GM19035 (cell line): ENCODE data around the gene CPXM2.

ENCODE experiments used
- ATAC-seq: cut with Tn5 transposase; IDR thresholded peaks from one replicate; pipeline ENCODE4 v1.9.1; 2021; ENCODE audit not compliant: unreplicated experiment

CPXM2 gene

DNA sequence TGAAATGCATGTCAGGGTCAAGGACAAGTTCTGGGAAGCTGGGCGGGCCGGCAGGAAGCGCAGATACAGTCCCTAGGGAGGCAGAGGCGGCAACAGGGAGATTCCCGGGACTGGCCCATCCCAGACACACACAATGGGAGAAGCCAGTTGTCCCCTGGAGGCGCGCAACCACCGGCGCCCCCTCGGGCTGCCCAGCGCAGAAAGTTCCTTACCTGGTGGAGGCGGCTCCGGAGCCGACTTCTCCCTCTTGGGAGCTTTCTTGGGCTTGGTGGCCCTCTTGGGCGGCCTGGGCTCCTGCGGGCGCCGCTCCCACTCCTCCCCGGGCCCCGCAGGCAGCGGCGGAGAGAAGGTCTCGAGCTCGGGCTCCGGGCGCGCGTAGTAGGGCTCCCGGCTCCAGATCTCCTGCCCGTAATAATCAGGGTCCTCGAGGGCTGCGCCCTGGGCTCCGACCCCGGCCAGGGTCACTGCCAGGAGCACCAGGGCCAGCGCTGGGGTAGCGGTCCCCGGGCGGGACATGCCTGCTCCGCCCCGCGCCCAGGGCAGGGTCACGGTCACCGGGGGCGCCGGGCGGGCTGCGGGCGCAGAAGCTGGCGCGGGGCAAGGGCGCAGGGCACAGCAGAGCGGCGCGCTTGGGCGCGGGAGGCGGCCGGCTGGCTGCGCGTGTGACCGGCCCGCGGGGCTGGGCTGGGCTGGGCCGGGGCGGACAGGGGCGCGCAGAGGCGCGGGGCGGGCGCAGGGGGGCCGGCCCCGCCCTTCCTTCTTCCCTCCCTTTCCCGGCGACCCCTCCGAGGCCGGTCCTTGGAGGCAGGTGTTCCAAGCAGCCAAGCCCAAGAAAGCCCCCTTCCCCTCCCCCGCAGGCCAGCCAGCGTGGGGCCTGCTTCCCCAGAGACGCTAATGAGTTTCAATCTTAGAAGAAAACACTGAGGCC, at the start of gene CPXM2:
CPXM2 (minus strand) TSS at position 664 of the 928 bp plus-strand sequence; CDS start at position 516, 148 bp downstream.
- no peak for ATAC-seq

- no peak for ATAC-seq
Measured at GRCh38 chr10:123939591-123939990, 48.0 kb upstream of the CPXM2 start.

DNA sequence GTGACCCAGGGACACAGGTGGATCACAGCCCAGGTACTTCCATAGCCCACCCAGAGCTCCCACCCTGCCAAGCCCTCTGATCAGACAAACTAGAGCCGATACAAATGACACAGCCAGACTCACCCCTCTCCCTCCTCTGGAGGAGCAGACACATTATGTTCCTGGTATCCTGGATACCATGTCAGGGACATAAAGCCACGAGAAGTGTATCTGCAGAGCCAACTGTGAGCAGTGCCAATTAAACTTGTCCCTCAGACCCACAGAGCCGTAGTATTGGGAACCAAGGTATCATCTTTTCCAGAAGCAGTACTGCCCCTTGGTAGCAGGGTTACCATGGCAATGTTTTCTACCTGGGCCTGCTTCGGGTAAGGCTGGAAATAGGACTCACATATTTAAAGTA, 47.3 kb upstream of the CPXM2 start:
- no peak for ATAC-seq

GRCh38 chr10:123936426-123936825, 44.8 kb upstream of the CPXM2 start:
- ATAC-seq = no peak

- no peak for ATAC-seq
Measured at GRCh38 chr10:123935680-123936079, 44.1 kb upstream of the CPXM2 start.

DNA sequence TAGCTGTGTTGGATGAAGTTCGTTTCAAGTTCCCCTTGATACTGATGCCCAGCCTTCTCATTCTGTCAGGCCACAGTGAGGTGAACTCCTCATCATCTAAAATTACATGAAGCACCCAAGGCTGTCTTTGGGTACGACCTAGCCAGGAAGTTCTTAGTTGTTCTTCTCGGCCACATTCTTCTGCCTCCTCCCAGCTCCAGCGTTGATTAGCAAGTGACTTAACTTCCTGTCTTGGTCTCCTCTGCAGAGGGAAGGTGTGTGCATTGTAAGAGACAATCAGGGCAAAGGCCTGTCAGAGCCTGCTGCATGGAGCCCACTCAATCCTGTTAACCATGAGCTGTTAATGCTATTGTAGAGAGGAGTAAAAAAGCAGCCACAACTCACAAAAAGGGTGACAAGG, 43.2 kb upstream of the CPXM2 start:
- ATAC-seq = no peak

DNA sequence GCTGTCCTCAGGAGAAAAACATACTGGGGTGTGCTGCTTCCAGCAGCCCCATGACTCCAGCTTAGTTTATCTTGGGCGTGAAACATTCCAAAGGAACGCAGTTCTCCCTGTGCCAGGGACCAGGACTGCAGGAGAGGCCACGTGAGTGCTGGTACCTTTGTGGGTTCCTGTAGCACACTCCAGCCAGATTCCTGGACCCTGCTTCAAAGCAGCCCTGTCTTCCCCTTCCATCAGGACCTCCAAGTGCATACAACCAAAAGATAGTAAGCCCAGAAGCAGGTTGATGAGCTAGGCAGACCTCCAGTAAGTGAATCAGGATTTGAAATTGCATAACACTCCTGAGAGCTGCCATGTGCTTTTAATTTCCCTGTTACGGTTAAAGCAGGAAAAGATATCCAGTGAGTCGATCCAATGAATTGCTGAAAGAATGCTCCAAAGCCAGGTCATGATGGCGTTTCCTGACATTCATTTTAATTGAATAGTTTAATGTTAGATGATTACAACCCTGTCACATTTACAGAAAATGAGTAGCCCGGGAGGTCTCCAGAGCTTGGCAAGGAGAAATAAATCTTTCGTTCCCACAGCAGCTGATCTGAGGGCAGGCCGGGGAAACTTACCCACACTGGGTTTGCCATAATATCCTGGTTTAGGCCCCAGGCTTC, 38.9 kb upstream of the CPXM2 start:
- no peak for ATAC-seq

DNA sequence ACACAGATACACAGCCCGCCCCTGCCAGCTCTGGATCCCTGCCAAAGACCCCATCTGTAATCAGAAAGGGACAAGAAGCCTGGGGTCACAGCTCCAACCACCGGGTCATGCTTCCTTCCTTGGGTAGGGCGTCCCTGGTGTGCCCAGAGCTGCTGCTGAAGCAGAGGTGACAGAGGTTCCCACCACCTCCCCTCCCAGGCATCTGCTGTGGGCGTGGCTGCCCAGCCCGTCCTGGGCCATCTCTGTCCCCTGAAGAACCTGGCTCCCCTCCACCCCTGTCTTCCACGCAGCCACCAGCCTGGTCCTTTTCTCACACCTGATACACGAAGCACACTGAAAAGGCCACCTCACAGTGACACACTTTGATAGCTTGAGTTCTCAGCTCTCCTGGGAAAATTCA, 38.2 kb upstream of the CPXM2 start:
- no peak for ATAC-seq

GRCh38 chr10:123928427-123928826, 36.8 kb upstream of the CPXM2 start:
- no peak for ATAC-seq

GRCh38 chr10:123926401-123927264, 35.0 kb upstream of the CPXM2 start:
- no peak for ATAC-seq

DNA sequence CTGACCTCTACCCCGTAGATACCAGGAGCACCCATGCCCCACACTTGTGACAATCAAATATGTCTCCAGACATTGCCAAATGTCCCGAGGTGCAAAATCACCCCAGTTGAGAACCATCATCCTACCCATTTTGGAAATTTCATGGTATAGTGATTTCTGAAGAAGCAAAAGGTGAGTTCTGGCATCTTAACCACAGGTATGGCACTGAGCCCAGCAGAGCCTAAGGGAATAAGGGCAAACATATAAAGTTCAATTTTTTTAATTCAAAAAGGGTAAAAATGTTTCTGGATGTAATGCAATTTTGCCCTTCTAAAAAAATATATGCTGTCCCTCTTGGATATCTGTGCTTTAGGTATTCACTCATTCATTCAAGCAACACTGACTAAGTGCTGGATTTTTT, 30.5 kb upstream of the CPXM2 start:
- ATAC-seq = no peak

DNA sequence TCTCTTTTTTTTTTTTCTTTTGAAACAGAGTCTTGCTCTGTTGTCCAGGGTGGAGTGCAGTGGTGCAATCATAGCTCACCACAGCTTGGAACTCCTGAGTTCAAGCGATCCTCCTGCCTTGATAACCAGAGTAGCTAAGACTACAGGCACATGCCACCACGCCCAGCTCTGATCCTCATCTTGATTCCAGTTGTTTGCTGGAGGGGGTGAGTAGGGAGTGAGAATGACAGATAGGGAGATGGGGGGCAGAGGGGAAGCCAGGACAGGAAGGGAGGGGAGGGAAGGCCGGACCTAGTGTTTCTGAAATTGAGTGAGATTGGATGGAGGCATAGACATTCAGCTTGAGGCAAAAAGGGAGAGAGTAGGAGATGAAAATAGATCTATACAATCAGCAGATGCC, 25.2 kb upstream of the CPXM2 start:
- no peak for ATAC-seq

DNA sequence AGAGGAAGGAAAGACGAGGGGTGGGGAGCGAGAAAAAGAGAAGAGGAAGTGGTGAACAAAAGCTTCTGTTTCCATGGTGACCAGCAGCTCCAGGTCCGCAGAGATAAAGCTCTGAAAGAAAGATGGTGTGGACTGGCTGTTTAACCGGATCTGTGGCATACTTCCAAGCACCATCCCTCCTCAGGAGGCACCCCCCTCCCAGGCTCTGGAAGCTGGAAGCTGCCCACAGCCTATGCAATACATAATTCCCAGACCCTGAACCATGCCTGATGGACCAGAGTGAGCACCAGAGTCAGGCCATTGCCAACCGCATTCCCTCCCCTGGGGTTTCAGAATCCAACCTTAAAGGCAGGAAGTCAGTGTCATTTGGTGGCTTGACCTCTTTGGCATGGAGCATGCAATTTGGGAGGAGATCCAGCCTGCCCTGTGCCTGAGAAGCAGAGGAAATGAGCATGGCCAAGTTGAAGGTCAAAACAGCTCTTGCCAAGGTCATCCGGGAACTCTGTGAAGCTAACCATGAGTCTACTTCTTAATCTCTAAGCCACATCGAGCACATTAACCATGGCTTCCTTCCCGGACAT, 22.2 kb upstream of the CPXM2 start:
- ATAC-seq = no peak

DNA sequence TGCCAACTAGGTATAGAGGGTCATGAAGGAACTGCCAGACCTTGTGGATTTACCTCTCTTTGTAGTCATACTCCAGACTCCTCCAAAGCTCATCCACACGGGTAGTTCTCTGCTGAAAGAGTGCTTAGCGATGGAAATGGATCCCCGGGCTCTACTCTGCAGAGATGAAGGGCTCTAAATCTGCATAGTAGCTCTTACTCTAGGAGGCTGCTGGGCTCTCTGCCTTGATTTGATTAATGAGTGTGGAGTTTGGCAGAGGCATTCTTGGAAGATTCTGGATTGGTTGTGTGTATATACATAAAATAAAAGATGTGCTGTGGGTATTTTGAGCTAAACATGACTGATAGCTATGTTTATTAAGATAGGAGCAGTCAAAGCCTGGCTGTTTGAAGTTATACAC, 21.3 kb upstream of the CPXM2 start:
- no peak for ATAC-seq

DNA sequence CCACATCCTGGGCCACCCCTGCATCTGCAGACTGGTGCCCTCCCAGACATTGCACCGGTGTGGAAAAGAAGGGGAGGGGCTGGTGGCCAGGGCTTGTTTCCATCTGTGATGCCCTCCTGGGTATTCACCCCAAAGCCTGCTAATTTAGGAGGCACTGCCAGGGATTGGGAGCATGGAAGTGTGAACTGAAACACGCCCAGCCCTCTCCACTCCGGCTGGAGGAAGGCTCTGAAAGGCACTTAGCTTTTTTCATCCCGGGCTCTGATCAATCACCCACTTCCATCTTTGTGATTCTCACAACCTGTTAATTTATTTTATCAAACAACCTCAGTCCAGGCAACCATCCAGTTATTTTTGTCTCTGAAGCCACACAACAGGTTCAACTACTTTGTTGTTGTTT, 20.9 kb upstream of the CPXM2 start:
- ATAC-seq = no peak

DNA sequence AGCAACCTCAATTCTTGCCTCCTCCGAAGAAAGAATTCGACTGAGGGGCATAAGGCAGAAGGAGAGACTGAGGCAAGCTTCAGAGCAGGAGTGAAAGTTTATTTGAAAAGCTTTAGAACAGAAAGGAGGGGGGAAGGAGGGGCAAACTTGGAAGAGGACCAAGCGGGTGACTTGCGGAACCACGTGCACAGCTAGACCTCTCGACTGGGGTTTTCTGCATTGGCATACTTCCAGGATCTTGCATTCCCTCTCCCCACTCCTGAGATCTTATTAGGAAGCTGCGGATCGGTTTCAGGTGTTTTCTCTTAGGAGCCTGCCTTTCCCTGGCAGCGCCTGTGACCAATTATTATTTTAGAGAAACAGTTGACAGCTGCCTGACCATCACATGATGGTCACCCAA, 20.3 kb upstream of the CPXM2 start:
- ATAC-seq = no peak

DNA sequence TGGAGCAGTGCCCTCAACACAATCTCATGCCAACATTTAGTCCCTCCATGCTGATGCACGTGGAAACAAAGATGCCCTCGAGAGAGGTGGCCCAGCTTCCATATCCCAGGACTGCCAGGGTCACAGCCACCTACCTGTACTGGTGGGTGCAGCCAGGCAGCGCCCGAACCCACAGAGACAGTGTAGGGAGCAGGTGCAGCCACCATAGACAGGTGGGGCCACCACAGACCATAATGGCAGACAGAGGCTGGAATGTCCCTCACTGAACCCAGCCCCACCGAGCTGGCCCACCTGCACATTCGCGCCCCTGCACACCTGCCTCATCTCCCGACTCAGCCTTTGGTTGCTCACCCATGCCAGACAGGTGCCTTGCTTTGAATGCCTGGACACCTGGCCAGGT, 18.3 kb upstream of the CPXM2 start:
- no peak for ATAC-seq

GRCh38 chr10:123909426-123909825, 17.8 kb upstream of the CPXM2 start:
- no peak for ATAC-seq

DNA sequence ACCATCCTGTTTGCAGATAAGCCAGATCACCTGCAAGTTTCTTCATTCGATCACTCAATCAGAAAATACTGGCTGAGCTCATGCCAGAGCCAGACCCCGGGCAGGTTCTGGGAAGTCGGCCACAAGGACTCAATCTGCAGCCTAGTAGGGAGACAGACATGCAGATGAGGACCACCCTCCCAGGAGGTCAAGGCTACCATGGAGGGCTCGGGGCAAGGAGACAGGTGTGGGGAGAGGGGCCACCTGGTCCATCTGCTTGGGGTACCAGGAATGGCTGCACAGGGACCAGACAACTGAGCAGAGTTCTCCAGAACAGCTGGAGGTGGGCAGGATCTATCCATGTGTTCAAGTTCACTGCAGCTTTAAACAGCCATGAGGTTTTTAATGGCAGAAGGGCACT, 16.8 kb upstream of the CPXM2 start:
- no peak for ATAC-seq

- ATAC-seq = no peak
Measured at GRCh38 chr10:123906884-123907652, 15.5 kb upstream of the CPXM2 start.
